Left forelimb (tissue), 1 donor: ENCODE measurements around the gene DAP.
"Not testable (repeated sequence)": the region's sequence is repeated elsewhere in the genome, so short reads cannot be mapped to it uniquely, and the experiment has no call there.

Source experiments
- DNase-seq: peaks from one replicate; pipeline ENCODE4 v3.0.0-alpha.2; 2018; ENCODE audit warnings: low spot score

DAP gene

GRCh38 chr5:10761185-10761932, at the start of gene DAP:
Gene DAP, minus strand, starts transcription at chr5:10761234. Its CDS starts 166 bp downstream, at chr5:10761068.
- DNase-seq = peak; percentile 94

DNA sequence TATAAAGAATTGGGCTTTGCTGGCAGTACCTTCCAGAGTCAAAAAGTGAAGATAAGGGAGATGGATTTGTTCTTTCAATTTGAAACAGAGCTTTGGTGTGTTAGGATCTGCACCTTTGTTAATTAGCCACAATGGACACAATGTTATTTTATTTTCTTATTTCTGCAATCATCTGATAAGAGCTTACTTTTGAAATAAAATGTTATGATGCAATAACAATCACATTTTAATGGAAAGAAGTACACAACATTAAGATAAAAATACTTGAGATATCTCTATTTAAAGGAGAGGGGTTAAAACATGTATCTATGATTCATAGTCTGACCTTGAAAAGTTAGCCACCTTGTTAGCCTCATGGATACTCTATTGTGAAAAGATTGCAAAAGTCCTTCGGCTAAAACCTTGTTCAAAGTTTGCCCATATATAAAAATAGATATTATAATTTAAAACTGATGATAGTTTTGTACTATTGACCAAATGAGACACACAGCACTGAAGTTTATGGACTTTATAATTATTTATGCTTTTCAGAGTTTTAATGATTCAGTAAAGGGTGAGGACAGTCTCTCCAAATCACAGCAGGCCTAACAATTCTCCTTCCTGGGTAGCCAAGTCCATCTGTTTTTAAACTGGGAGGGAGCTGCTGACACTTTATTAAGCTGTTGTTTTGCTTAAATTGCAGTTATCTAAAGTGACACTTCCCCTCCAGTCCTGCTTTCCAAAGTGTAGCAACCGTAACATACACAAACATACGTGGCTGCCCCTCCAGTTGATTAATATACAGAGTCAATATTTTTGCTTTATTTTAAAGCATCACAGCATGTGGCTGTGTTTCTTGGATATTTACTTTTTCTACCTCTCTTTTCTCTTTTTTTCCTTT, 47.6 kb upstream of the DAP start:
- no peak for DNase-seq

DNA sequence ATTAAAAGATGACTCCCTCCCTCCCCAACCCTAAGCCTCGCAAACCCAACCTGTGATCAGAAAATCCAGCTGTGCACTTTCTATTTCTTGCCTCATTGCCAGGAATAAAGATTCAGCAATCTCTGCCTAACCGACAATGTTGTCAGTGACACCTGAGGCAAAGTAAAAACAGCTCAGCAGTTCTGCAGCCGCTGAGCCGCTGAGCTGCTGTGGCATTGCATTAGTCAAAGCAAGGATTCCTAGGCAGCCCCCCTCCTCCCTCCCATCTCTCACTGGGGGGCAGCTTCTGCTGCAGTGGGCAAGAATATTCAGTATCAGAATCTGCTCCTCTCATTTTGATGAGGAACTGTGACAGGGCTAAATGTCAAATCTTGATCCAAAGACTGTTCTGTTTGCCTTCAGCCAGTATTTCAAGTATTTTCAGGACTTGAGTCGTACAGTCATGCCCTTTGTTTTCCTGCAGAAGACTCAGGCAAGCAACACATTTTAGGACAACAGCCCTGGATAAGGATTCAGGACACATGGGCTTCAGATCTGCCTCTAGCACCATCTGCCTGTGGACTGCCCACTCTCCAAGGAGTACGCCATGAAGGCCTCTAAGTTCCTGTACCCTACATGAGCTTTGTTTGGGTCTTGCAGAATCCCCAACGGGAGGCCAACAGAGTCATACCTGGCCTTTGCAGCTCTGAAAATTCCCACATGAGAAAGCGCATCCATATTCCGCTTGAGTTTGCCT, 41.1 kb upstream of the DAP start:
- DNase-seq = no peak

DNA sequence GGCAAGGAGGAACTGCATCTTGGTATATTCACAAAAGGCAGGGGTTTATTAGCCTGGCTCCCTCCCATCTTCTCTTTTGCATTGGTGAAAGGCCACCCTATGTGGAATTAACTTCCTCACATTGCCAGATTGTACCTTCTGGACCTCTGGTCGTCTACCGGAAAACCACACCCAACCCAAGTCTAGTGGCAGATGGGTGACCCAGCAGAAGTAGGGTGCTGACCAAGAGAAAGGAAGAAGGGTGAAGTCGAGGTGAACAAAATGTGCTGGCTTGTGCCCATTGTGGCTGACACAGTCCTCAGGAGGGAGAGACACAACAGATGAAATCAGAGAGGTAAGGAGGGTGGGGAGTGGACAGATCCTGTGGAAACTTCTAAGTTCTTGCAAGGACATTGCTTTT, 39.8 kb upstream of the DAP start:
- no peak for DNase-seq

DNA sequence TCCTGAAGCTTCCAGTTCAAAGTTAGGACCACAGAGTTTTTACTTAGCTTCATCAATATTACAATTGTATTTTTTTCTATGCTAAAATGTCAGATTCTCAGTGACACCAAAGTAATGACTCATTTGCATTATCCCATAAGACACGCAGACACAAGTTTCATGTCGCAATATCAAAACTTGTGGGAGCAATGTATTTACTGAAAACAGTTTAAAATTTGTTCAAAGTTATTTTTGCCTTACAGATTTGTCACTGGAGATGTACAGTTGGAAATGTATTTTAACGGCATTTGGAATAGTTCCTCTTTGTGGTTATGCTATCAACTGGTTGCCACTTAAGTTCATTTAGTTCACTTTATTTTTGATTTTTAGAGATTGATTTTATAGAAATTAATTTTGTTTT, 36.2 kb upstream of the DAP start:
- no peak for DNase-seq

DNA sequence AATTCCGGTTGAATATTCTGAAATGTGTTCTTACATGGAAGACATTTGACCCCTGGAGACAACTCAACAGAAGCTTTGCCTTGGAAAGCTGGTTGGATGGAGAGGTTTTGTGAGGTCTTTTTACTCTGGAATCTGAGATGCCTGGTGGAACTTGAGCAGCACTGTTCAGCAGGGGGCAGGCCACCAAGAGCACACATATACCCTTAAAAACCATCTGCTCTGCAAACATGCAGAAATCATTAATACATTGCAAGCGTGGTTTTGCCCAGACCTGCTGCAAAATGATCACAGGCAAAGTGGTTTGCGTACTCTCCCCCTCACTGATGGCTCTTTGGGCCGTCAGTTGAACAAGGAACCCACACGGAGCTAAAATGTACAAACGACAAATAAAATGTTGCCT, 32.8 kb upstream of the DAP start:
- no peak for DNase-seq

GRCh38 chr5:10792336-10792735, 31.3 kb upstream of the DAP start:
- no peak for DNase-seq

GRCh38 chr5:10789726-10790125, 28.7 kb upstream of the DAP start:
- no peak for DNase-seq

DNA sequence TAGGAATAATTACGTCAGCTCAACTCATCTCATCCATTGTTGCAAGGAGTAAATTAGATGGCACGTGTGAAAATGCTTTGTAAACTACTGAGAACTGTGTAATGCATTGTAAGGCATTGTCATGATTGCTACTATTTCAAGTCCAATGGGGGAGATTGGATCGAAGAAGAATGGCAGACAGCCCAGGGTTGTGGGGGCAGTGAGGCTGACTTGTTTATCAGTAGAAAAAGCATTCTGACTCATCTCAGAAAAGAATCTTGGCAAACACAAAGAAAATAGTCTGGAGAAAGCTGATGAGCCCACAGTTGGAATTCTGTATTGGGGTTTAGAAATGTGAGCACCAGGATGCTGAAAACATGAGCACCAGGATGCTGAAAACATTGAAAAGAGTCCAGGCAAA, 28.0 kb upstream of the DAP start:
- DNase-seq = no peak

DNA sequence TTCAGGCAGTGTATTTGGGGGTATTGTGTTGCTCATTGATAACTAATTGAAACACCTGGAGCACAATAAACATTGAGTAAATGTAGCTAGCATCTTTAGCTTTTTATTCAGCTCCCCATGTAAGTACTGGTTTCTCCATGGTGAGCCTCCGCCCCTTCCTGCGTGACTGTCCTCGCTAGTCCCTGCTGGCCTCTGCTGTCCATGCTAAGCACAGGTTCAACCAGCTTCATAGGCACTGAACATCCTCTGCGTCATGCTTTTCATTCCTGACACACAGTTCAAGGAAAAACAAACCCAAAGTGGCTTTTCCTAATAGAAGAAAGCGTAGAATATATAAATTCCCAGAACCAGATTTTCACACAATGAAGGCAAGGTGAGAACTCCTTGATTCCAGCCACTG, 27.3 kb upstream of the DAP start:
- no peak for DNase-seq

DNA sequence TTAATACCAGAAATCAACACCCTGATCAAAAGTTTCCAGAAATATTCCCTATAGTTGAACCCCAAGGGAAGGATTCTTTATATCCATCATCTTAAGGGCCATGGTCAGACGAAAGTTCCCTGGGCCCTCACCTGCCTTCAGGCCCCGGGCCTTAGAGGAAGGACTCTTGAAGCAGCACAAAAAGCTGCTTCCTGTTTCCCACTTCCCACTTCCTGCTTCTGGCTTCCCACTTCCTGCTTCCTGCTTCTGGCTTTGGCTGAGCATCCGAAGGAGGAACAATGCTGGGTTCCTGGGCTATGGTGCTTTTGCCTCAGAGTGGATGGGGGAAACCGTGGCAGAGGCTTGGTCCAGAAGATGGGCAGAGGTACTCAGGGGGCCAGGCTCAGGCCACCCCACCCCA, 25.8 kb upstream of the DAP start:
- no peak for DNase-seq

DNA sequence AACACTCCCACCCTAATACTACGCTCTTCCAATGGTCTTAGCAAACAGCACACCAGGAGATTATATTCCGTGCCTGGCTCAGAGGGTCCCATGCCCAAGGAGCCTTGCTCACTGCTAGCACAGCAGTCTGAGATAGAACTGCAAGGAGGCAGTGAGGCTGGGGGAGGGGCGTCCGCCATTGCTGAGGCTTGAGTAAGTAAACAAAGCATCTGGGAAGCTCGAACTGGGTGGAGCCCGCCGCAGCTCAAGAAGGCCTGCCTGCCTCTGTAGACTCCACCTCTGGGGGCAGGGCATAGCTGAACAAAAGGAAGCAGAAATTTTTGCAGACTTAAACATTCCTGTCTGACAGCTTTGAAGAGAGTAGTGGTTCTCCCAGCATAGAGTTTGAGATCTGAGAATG, 19.2 kb upstream of the DAP start:
- not testable (repeated sequence) for DNase-seq

DNA sequence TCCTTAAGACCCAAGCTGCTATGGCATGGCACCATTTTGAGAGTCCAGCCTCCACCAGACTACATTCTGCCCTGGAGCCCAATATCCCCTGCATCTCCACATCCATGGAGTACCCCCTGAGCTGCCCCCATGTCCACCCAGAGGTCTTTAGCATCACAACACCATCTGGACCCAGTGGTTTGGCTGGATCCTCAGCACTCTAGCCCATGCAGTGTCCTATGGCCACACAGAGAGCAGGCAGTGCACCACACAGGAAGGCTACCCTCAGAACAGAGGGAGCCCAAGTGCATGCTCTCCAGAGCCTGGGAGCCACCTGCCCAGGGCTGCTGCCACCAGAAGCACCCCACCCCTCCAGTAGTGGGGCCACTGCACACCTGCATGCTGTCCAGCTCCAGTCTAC, 18.6 kb upstream of the DAP start:
- no peak for DNase-seq

- DNase-seq = no peak
Observed at GRCh38 chr5:10778179-10778910, 17.3 kb upstream of the DAP start.

DNA sequence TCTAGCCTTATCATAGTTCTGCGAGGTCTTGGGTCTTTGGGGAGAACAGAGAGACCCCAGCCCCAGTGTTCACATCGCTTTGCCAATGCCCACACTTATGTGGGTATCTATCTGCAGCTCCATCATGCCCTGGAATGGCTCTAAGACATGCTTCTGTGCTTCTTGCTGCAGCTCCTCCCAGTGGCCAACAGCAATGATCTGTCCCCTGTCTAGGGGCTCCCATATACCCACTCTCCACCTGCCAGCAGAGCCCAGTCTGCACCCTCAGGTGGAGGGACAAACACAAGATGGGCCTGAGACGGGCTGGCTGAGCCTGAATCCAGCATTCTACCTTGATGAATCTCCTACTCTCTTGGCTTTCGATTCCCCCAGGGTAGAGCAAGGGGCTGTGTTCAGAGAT, 14.6 kb upstream of the DAP start:
- no peak for DNase-seq

DNA sequence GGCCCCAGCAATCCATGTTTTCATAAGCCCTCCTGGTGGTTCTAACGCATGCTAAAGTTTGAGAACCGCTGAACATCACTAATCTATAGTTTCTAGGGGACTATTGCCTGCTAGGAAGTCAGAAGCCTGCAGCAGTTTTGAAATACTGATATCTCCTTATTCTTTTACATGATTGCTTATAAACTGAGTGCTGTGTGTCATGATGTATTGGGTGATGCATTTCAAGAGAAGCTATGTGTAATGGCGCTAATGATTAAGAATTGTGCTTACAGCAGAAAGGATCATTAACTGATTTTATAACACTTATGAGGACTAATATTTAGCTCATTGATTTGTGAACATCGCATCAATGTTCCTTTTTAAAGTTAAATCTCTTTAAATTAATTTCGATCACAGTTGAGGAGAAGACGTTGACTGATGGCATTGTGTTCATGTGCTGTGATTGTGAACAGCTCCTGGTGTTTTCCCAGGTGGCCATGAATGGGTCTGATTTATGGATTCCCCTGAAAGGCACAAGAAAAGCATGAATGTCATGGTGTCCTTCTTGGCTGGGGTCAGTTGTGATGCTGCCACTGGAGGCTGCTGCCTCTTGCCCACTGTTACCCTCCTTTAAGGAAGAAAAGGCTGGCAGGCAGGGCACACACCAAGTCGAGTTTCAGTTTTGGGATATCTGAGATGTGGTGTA, 12.0 kb upstream of the DAP start:
- DNase-seq = no peak

DNA sequence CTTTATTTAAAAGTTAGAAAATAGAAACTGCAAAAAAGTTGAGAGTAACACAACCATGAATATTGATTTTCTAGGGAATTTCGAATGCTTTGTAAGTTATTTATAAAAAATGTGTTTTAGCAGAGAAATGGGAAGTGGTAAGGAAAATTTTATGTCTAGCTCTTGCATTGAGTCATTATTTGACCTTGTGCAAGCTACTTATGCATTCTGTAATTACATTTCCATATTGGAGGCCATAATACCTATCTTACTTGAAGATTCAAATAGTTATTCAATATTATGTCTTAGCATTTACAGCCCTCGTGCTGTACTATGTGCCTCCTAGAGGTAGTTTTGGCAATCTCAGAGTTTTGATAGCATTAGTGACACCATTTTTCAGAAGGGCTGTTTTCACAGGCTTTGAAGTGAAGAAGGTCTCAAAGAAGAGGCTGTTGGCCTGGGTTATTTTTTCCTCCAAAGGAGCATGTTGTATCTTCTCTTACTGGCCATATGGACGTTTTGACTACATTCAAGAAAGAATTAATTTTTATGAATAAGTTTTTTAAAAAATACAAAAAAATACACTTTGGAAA, 7.4 kb upstream of the DAP start:
- DNase-seq = no peak

- no peak for DNase-seq
Observed at GRCh38 chr5:10762776-10763500, 1.9 kb upstream of the DAP start.

GRCh38 chr5:10761933-10762775, 1.1 kb upstream of the DAP start:
- DNase-seq = no peak

DNA sequence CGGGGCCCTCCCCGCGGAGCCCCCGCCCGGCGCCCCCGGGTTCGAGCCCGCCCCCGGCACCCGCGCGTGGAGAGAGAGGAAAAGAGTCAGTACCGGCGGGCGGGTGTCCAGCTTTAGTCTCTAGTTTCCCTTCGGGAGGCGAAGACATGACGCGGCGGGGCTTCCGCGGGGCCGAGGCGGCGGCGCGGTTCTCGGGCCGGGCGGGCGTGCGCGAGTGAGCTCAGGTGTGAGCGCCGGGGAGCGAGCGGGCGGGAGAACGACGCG, 181 bp downstream of the DAP start:
- no peak for DNase-seq
